Activated CD8-positive, alpha-beta memory T cell treated with anti-CD3 and anti-CD28 coated beads for 1 hour (primary cell): Measurements from ENCODE around the gene ETFB.
"Not testable (repeated sequence)": the region's sequence is repeated elsewhere in the genome, so short reads cannot be mapped to it uniquely, and the experiment has no call there.

ENCODE experiments used
- DNase-seq, 2 donors: peaks; one replicate each; pipeline ENCODE4 v3.0.0-alpha.2; 2020; ENCODE audit warnings: low read depth in 1 of 2; ENCODE audit errors: extremely low read depth in 1 of 2

The ETFB gene

DNA sequence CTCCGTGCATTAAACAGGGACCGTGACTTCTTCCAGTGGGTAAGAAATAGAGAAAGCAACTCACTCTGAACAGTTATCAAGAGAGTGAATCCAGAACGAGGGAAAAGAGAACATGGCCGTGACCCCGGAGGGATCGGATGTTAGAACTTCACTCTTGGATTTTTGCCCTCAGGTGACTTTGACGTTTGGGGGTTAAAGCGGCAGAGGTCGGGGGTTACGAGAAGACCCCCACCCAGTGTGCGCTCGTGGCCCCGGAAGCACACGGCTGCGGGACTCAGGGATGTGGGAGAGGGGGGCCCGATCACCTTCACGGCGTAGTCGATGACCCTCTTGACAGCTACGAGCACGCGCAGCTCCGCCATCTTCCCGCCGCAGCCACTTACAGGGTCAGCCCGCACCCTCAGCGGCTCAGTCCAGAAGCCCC is at the start of gene ETFB:
Gene ETFB, minus strand, starts transcription at position 424 of the 424 bp plus-strand sequence. Its CDS starts 62 bp downstream, at position 362.
- DNase-seq, result no peak

DNA sequence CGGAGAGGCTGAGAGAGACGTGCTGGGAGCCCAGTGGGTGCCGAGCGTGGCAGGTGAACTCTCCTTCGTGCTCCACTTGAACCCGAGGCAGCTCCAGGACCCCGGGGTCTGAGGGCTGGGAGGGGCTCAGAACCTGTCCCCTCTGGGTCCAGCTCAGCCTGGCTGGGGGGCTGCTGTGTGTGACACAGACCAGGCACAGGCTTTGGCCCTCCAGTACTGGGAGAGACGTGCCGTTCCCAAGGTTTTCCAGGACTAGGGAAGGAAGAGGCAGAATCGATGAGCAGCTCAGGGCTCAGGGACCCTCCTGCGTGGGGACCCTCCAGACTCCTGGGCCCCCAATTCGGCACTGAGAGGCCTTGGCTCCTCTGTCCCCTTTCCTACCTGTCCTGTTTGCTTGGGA is 49.0 kb upstream of the ETFB start:
- DNase-seq, result no peak

DNA sequence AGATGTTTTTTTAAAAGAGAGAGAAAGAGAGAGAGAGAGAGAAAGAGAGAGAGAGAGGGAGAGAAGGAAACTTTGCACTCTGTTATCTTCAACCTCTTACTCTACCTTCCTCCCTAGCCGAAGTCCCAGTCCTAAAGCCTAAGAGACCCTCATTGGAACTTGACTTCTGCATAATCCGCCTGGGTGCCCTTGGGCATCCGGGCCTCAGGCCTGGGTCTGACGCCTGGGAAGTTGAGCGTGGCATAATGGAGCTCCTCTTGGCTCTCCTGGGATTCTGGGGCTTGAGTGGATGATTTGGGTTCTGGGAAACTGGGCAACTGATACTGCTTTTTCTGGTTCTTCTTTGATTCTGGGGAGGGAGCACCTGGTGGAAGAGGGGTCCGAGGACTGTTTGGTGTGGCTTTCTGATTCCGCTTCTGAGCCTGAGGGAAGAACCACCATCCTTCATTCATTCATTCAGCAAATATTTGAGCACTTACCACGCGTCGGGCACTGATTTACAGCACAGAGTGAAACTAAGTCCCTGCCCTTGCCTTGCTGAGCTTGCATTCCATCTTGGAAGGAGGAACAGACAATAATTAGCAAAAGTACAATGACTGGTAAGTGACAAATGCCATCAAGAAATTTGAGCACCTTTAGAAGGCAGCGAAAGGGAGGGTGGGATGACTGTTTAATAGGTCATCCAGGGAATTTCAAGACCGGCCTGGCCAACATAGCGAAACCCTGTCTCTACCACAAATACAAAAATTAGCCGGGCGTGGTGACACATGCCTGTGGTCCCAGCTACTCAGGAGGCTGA is 45.0 kb upstream of the ETFB start:
- DNase-seq, result no peak

DNA sequence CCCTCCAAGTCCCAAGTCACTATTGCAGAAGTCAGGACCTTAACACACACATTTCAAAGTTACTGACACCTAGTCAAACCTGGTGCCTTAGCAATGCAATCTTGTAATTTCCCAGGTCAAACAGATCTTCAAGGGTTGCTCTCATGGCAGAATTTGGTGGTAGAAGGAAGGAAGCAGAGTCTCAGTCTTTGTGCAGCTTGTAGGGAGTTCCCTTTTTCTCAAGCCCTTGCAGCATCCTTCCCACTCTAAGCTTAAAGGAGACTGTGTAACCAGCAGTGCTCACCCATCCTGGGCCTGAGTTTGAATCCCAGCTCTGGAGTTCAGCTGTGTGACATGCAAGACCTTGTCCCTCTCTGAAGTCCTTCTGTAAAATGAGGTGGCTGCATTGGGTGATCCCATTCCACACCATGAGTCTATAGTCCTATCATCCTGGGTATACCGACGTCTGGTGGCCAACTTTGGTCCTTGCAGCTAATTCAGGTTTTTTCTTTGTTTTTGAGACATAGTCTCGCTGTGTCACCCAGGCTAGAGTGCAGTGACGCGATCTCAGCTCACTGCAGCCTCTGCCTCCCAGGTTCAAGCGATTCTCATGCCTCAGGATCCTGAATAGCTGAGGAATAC is 41.4 kb upstream of the ETFB start:
- no peak for DNase-seq

DNA sequence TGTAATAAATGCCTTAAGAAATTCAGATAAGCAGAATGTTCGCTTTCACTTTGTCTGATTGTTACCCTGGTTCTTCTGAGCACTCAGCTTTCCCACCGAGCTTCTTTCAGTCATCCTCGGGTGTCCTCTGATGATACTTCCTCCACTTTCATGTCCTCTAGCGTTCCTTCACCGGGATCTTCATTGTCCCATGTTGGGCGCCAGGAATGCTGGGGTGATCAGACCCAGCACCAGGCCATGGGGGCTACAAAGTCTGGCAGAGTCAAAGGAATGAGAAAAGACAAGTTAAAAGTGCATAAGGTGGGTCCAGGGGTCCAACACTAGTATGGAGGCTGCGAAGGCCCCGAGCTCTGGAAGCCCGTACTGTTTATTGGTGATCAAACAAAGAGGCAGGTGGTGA is 35.9 kb upstream of the ETFB start:
- no peak for DNase-seq

DNA sequence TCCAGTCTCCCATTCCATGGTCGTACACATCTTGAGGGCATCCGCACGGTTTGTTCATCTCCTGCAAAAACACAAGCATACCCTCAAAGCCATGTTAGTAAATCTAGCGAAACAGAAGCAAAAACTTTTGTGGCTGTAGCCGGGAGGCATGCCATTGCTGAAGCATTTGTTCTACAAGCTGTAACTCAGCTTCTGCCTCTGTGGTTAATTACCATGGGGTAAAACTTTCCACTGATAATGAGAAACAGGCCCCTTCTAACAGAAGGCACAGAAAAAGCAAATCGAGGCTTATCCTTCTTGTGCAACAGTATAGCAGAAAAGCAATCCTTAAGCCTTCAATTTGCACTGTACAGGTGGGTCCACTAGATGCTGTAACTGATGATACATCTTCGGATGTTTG is 33.7 kb upstream of the ETFB start:
- not testable (repeated sequence) for DNase-seq

DNA sequence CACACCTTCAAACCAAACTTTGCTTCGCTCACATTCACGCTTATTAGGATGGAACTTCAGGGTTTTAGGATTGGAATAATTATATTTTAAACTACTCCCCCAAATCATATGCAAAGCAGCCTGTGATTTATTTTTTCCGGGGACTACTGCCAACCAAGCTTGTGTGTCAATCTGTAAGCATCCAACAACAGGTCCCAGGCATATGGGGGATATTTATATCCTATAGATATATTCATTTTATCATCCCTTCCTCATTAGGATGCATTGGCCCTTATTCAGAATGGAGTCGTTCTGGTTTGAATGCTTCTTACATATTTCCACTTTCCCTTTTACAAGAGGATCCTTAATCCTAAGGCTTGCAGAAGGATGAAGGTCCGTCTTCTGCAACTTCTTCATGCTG is 33.0 kb upstream of the ETFB start:
- no peak for DNase-seq

DNA sequence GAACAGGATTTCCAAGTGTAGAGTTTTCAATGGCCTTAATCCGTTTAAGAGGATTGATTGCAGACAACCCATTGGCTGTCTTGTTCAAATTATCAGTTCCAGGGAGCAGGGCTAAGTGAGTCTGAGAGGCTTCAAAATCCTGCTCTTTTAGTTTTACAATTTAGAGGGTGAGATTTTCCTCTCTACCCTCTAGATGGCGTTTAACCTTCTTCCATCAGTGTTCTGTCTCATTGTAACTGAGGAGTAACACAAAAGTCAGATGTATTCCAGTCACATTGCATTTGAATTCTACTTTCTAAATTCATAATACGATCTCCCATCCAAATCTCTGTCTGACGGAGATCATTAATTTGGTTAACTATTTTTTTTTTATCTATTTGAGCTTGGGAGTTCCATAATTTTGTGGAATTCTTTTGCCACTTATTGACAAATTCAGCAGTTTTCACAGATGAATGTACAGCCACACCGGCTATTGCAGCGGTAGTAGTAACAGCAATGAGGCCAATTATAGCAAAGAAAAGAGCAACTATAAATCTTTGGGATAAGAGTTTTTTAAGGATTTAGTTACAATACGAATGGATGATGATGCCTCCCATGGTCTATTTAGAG is 32.0 kb upstream of the ETFB start:
- no peak for DNase-seq

DNA sequence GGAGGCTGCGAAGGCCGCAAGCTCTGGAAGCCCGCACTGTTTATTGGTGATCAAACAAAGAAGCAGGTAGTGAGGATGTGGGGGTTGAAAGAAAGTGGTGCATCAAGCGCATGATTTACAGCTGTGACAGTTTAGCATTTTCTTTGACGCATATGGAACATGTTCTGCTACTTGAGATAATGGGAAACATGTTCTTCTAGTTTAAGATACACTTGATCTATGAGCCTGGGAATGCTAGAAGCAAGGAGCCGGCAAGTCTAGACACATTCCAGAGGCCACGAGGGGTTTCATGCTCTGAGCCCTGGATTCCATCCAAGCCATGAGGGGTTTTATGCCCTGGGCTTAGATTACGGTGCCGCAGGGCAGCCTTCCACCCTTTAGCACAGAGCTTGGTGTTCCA is 31.3 kb upstream of the ETFB start:
- DNase-seq, result not testable (repeated sequence)

DNA sequence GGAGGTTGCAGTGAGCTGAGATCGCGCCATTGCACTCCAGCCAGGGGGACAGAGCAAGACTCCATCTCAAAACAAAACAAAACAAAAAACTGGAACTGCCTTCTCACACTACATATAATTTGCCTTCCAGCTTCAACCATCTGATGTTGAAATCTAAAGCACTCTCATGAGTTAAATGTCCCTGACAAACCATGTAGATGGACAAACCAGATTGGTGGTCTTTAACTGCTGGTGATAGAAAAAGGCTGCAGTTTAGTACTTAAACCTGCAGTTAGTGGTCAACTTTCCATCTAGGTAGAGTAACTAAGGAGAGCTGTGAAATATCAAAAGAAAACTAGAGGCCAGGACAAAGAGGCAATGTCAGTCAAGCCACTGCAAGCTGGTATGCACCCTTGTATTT is 30.0 kb upstream of the ETFB start:
- no peak for DNase-seq

DNA sequence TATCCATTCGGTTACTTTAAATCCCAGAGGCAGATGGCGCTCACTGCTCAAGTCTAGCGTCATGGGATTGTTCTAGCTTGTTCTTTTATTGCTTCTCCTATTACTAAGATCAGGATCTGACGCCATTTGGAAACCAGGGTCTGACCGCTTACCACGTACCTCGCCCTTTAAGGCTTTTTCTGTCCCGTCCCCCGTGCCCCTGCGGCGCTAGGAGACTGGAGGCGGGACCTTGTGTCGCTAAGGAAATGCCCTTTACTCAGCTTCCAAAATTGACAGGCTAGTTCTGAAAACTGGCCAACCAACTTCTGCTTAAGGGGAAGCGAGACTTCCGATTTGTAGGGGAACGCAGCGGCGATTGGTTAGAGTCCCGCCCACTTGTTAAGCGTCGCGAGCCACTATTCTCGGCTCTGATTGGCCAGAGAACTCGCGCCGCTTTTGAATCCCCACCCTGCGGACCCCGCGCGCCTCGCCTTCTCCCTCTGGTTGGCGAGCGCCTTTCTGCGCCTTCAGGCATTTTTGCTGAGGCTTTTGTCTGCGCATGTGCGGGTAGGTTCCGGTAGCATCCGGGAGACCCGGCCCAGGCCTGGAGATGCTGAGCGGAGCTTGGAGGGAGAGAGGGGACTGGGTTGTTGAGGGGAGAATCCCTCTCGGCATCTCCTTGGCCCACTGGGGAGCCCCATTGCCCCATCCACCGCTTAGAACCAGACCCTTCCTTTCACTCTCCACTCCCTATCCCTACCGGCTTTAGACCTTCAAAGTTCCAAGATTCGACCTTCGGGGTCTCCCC is 28.1 kb upstream of the ETFB start:
- DNase-seq, result peak; percentile 66 to 70

DNA sequence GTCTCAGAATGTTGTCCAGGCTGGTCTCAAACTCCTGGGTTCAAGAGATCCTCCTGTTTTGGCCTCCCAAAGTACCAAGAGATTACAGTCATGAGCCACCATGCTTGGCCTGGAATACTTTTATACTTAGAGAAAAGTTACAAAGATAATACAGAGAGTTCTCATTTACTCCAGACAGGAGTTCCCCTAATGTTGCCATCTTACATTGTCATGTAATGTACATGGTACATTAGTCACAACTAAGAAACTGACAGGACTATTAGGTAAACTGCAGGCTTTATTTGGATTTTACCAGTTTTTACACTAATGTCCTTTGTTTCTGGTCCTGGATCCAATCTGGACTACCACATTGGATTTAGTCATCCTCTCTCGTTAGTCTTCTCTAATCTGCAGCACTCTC is 26.5 kb upstream of the ETFB start:
- no peak for DNase-seq

DNA sequence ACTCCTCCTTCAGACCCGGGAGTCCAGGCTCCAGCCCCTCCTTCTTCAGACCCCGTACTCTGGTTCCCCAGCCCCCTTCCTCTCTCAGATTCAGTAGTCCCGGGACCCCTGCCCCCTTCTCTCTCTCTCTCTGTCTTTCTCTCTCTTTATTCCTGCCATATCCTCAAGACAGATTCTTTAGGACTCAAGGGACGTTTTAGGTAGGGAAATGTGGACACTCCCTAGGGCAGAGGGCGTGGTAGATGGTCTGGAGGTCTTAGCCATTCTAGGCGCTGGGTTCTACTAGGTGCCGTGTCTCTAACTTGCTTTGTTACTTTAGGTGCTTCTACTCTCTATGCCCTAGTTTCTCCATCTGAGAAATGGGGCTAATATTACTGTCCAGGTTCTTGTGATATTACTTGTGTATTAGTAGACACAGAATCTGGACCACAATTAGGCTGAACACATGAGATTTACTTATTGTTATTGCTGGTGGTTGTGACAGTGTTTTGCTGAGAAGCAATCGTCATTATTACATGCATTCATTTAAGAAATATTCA is 25.0 kb upstream of the ETFB start:
- no peak for DNase-seq

DNA sequence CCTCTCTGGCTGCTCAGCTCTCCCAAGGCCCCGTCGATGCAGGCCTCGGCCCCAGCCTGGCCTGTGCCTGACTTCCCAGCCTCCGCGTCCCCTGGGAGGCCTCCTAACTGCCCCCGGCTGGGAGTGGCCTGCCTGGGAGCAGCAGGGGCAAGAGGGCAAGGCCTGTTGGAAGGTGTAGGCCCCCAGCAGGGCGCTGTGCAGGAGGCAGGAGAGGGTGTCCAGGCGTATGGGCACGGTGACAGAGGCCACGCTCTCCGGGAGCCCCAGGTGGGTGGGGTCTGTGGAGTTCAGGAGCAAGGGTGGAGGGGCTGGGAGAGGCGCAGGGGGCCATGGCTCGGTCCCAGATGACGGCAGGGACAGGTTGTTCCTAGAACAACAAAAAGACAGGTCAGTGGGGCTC is 23.0 kb upstream of the ETFB start:
- DNase-seq, result no peak

DNA sequence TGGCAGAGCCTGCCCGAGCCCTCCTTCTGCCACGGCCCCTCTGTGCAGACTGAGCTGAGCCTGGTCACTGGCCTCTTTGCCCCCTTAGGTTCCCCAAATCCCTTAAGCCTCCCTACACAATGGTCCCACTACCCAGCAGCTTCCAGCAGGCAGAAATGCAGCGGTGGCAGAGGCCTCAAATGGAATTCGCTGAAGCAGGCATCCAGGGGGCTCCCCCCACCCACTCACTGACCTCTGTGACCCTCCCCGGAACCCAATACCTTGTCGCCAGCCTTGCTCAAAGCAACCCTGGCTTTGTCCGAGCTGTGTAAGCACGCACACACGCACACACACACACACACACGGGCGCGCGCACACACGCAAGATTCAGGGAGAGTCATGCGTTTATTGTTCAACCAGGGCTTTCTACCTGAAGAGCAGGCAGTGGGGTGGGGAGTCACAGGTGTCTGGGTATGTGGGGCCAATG is 21.8 kb upstream of the ETFB start, which contains the start of gene LIM2:
Gene LIM2, minus strand, starts transcription at position 51 of the 466 bp plus-strand sequence. CDS start 531 bp downstream, outside the sequence.
- DNase-seq, result no peak

DNA sequence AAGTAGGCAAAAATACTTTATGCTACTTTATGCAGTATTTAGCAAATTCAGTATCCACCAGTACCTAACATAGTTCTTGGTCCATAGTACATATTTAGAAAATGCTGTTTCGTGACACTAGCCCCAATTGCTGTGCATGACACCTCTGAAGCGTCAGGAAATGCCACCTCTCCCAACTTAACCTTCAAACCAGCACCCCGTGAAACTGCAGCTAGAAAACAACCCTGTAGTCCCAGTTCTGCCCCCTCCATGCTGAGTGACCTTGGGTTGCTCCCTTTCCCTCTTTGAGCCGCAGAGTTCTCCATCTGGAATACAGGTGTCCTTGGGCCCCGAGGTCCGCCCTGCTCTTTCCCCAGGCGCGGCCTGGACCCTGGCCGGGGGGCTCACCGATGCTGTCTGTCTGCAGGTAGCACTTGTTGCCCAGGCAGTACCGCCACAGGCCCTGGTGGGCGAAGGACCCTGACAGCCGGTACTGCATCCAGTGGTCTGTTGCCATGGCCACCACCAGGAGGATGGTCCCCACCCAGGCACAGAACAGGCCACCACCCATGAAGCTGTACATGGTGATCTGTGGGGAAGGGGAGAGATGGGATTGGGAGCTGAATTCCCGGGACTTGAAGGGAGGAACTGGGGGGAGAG is 20.8 kb upstream of the ETFB start:
- DNase-seq, result no peak

DNA sequence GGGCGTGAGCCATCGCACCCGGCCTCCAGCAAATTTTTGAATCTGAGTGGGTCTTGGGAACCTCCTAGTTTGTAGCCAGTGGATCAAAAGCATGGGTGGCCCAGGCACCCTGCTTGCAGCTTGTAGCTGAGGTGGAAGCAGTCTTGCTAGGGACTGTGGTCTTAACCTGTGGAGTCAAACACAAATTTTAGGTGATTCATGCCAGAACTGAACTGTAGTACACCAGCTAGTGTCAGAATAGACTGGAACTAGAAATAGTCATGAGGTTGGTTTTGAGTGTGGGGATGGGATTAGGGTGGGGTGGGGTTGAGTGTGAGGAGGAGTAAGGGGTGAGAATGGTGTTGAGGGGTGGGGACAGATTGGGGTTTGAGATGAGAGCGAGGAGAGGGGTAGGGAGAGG is 15.8 kb upstream of the ETFB start:
- no peak for DNase-seq

DNA sequence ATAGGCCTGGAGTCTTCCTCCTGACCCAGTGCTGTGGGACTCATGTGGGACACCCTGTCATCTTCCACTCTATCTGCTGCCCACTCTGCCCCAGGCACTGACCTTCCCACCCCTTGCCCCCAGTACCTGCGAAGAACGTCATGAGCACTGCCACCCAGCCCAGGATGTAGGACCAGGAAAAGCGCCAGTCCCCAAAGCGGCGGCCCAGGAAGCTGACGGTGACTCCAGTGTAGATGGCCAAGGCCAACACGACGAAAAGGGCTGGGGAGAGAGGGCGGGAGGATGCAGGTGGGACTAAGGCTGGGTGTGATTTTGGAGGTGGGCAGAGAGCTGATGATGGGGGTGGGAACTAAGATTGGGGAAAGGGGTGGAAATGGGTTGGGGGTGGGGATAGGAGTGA is 14.2 kb upstream of the ETFB start:
- DNase-seq, result no peak

DNA sequence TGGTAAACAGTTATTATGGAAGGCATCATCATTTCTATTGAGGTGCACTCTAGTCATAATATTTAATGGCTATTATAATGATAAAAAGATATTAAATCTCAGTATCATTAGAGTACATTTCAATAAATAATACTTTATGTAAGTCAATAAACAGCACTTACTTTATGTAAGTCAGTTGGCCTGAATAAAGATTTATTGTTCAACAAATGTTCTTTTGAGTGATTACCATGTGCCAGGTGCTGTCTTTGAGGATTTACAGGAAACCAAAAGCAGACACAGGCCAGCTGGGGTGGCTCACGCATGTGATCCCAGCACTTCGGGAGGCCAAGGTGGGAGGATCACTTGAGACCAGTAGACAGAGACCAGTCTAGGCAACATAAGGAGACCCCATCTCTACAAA is 11.2 kb upstream of the ETFB start:
- no peak for DNase-seq

DNA sequence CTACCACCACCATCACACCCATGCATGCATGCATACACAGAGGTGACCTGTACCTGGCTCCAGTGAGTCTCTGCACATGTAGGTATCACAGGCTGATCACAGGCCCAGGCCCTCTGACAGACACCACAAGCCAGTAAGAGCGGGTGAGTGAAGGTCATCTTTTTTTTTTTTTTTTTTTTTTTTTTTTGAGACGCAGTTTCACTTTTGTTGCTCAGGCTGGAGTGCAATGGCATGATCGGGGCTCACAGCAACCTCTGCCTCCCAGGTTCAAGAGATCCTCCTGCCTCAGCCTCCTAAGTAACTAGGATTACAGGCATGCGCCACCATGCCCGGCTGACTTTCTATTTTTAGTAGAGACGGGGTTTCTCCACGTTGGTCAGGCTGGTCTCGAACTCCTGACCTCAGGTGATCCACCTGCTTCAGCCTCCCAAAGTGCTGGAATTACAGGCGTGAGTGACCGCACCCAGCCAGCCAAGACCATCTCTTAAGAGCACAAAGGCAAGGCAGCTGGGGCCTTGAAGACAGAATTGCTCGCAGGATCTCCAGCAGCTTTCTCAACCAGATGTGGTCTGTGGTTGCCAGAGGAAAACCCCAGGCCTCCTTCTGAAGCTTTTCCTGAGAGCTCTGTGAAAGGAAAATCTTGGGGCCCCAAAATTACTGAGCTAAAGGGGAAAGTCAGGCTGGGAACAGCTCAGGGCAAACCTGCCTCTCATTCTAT is 9.5 kb upstream of the ETFB start:
- no peak for DNase-seq
